ENCODE results near the gene AFF2. TPM values are rescaled to one million over a fixed set of nuclear protein-coding genes. Genes with fewer than 3 reads are reported as not detected.

AFF2 gene
- total and polyA plus RNA-seq, 4 experiments from 2014 or later, result 0.03 to 1.0 (median 0.90) TPM; not detected in 1

DNA sequence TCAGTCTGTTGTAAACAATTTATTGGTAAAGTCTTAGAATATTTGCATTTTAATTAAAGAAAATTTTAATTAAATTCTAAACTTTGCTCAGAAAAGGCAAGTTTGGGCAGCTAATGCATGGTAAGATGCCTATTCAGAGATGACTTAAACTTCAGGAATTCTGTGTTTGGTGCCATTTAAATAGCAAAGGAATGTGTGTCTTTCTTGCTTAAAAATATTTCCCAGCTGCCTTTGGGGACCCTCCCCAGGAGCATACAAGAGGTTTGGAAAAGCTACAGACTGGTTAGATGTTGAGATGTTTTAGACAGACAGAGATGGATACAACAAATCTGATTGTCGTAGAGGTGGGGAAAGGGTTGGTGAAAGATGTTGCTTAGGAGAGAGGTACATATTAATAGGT is 36.5 kb downstream of the AFF2 start:
- no peak overlapping the region for H3K4me3 ChIP-seq (ENCODE audit: low read length in 2 of 2)
- H3K9me3 ChIP-seq (ENCODE audit: control insufficient read depth in 1 of 2, low read length in 2 of 2), result no peaks in the 10 kb centered on the region
- no peaks in the 10 kb centered on the region for H3K36me3 ChIP-seq (ENCODE audit: insufficient read depth, low read length)
- POLR2A ChIA-PET (ENCODE audit: partially characterized antibody), result no interaction called here
- Mint-ChIP-seq H3K36me3 (no peaks in the 10 kb centered on the region), H3K27me3 (peaks cover 0 to 3% of the 10 kb centered on the region in 2 donors), H3K4me1 (no peaks in the 10 kb centered on the region), H3K4me3 (no peak overlapping the region), H3K9me3 (no peaks in the 10 kb centered on the region), H3K27ac (no peak overlapping the region)
- no peak overlapping the region for H3K27ac ChIP-seq (ENCODE audit: low read depth, low read length)
- CTCF ChIA-PET (ENCODE audit: partially characterized antibody), result interaction anchor here (0.6 kb wide), 1 partner anchor 398 kb away, joined by 3 read pairs; no protein-coding TSS in a partner anchor
- intact Hi-C loops (cut with micrococcal nuclease), result no loop called here
- H3K4me1 ChIP-seq (ENCODE audit: insufficient read depth, low read length), result no peaks in the 10 kb centered on the region
- DNase-seq, result no peak
- H3K27me3 ChIP-seq (ENCODE audit: insufficient read depth, low read length), result no peaks in the 10 kb centered on the region

DNA sequence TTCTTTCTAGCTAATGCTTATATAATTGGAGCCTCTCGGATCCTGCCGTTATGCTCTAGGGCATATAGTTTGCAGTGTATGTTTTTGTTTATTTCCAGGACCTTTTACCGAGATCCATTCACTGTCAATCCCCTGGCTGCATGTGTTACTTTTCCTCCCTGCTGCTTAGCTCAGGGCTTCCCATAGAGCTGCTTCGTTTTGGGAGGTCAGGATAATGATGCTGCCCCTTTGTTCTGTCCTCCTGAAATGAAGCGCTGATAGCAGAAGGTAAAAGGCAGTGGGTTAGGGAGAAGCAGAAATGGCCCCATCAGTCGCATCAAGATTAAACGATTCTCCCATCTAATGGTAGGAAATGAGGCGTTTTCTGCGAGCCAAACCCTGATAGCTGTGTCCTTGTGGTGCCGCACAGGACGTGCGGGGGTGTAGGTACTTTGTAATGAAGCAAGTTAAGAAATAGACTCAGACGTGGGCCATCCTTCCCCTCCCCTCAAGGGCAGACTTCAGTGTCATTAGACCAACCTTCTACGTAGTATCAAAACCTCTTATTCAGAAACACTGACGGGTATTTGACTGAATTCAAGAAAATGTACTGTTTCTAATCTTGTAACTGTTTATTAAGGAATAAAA is 37.3 kb downstream of the AFF2 start:
- DNase-seq, result no peak
- H3K36me3 Mint-ChIP-seq, result no peaks in the 10 kb centered on the region
- no peaks in the 10 kb centered on the region for H3K9me3 Mint-ChIP-seq
- no peak overlapping the region for H3K4me3 Mint-ChIP-seq
- H3K27ac Mint-ChIP-seq, result no peak overlapping the region
- Histone ChIP-seq H3K4me1 (ENCODE audit: insufficient read depth, low read length) (no peaks in the 10 kb centered on the region), H3K36me3 (ENCODE audit: insufficient read depth, low read length) (no peaks in the 10 kb centered on the region), H3K27ac (ENCODE audit: low read depth, low read length) (no peak overlapping the region), H3K4me3 (ENCODE audit: low read length in 2 of 2) (no peak overlapping the region), H3K27me3 (ENCODE audit: insufficient read depth, low read length) (no peaks in the 10 kb centered on the region), H3K9me3 (ENCODE audit: control insufficient read depth in 1 of 2, low read length in 2 of 2) (no peaks in the 10 kb centered on the region)
- POLR2A ChIA-PET (ENCODE audit: partially characterized antibody), result no interaction called here
- CTCF ChIA-PET (ENCODE audit: partially characterized antibody), result interaction anchor here (1.7 kb wide), 1 partner anchor 8 kb away, joined by 5 read pairs; no protein-coding TSS in a partner anchor
- intact Hi-C loops (cut with micrococcal nuclease), result no loop called here
- no peaks in the 10 kb centered on the region for H3K4me1 Mint-ChIP-seq
- peaks cover 0 to 3% of the 10 kb centered on the region in 2 donors for H3K27me3 Mint-ChIP-seq

DNA sequence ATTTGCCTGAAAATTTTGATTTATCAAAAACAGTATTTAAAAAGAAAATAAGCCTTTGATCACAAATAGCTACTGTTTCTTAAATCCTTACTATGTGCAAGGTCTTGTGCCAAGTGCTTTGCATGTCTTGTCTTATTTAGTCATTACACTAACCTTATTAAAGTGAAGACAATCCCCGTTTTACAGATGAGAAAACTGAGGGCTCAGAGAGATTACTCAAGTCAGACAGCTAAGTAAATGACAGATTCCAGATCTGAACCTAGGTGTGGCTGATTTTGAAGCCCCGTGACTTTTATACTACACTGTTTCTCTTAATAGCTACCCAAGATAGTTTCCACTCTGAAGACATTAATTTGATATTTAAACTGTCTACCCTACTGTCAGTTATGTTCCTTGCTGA is 38.2 kb downstream of the AFF2 start:
- Mint-ChIP-seq H3K9me3 (no peaks in the 10 kb centered on the region), H3K4me3 (no peak overlapping the region), H3K4me1 (no peaks in the 10 kb centered on the region), H3K27me3 (peaks cover 0 to 3% of the 10 kb centered on the region in 2 donors), H3K27ac (no peak overlapping the region), H3K36me3 (no peaks in the 10 kb centered on the region)
- POLR2A ChIA-PET (ENCODE audit: partially characterized antibody), result no interaction called here
- no peaks in the 10 kb centered on the region for H3K36me3 ChIP-seq (ENCODE audit: insufficient read depth, low read length)
- CTCF ChIA-PET (ENCODE audit: partially characterized antibody), result interaction anchor here (1.7 kb wide), 1 partner anchor 9 kb away, joined by 5 read pairs; no protein-coding TSS in a partner anchor
- no peaks in the 10 kb centered on the region for H3K27me3 ChIP-seq (ENCODE audit: insufficient read depth, low read length)
- no peaks in the 10 kb centered on the region for H3K4me1 ChIP-seq (ENCODE audit: insufficient read depth, low read length)
- DNase-seq, result peak in 1 of 5 donors; percentile 25
- intact Hi-C loops (cut with micrococcal nuclease), result no loop called here
- H3K27ac ChIP-seq (ENCODE audit: low read depth, low read length), result no peak overlapping the region
- H3K4me3 ChIP-seq (ENCODE audit: low read length in 2 of 2), result no peak overlapping the region
- no peaks in the 10 kb centered on the region for H3K9me3 ChIP-seq (ENCODE audit: control insufficient read depth in 1 of 2, low read length in 2 of 2)

DNA sequence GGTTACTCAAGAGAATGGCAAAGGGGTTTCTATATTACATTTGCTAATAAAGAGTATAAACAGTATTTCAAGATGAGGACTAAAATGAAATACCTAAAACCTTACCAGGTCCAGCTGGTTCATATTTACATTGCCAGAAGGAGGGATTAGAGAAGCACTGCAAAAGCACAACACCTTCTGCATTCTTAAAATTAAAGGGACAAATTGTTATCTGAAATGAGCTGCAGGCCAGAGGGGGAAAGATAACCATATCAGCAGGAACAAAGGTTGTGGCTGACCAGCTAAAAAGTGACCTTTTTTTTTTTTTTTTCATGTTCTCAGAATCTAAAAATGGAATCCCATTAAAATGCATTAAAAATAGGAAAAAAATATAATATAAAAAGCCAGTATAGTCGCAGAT is 39.7 kb downstream of the AFF2 start:
- POLR2A ChIA-PET (ENCODE audit: partially characterized antibody), result no interaction called here
- H3K36me3 ChIP-seq (ENCODE audit: insufficient read depth, low read length), result no peaks in the 10 kb centered on the region
- H3K9me3 Mint-ChIP-seq, result no peaks in the 10 kb centered on the region
- H3K4me3 Mint-ChIP-seq, result no peak overlapping the region
- H3K4me1 ChIP-seq (ENCODE audit: insufficient read depth, low read length), result no peaks in the 10 kb centered on the region
- no peaks in the 10 kb centered on the region for H3K9me3 ChIP-seq (ENCODE audit: control insufficient read depth in 1 of 2, low read length in 2 of 2)
- no peak overlapping the region for H3K4me3 ChIP-seq (ENCODE audit: low read length in 2 of 2)
- no peak overlapping the region for H3K27ac Mint-ChIP-seq
- intact Hi-C loops (cut with micrococcal nuclease), result no loop called here
- no peaks in the 10 kb centered on the region for H3K36me3 Mint-ChIP-seq
- peaks cover 0 to 3% of the 10 kb centered on the region in 2 donors for H3K27me3 Mint-ChIP-seq
- CTCF ChIA-PET (ENCODE audit: partially characterized antibody), result interaction anchor here (2.9 kb wide), 1 partner anchor 10 kb away, joined by 8 read pairs; no protein-coding TSS in a partner anchor
- no peak for DNase-seq
- no peaks in the 10 kb centered on the region for H3K4me1 Mint-ChIP-seq
- H3K27me3 ChIP-seq (ENCODE audit: insufficient read depth, low read length), result no peaks in the 10 kb centered on the region
- no peak overlapping the region for H3K27ac ChIP-seq (ENCODE audit: low read depth, low read length)

DNA sequence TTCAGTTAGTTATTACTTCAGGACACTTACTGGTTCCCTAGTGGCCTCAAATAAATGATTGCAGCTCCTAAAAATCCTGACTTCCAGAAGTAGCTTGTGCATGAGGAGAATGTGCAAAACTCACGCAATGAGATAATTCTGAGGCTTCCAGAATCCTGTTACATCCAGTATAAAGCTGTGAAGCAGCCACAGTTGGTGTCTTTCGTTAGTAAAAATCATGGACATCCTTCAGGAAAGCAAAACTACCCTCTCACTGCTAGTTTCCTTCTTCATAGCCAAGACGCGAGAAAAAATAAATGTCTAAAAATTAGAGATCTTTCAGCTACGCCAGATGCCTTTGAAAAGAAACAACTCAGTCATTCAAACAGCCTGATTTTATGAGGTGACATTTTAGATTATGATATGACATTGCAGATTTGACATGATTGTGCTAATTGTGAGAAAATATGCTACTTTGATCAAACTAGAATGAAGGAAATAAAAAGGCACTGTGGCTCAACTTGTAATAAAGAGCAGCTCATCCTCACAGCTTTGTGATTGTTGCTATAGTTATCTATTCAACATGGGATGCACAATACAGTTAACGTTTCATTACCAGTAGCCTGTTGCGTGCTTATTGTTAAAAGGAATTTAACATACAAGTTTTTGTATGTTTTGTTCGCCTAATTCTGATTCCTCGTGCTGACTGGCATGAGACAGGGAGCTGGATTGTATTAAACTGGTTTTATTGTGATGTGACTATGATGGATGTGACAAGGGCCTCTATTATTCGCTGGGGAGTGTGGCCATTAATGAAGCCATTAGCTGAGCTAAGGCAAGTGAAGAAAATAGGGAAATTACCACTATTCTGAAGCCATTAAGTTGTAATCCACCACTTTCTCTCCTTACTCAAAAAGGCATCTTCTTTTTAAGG is 40.5 kb downstream of the AFF2 start:
- Mint-ChIP-seq H3K9me3 (no peaks in the 10 kb centered on the region), H3K4me1 (no peaks in the 10 kb centered on the region), H3K27me3 (peaks cover 0 to 3% of the 10 kb centered on the region in 2 donors), H3K4me3 (no peak overlapping the region), H3K36me3 (no peaks in the 10 kb centered on the region), H3K27ac (no peak overlapping the region)
- no peak for DNase-seq
- Histone ChIP-seq H3K27me3 (ENCODE audit: insufficient read depth, low read length) (no peaks in the 10 kb centered on the region), H3K36me3 (ENCODE audit: insufficient read depth, low read length) (no peaks in the 10 kb centered on the region), H3K4me1 (ENCODE audit: insufficient read depth, low read length) (no peaks in the 10 kb centered on the region), H3K4me3 (ENCODE audit: low read length in 2 of 2) (no peak overlapping the region), H3K27ac (ENCODE audit: low read depth, low read length) (no peak overlapping the region), H3K9me3 (ENCODE audit: control insufficient read depth in 1 of 2, low read length in 2 of 2) (no peaks in the 10 kb centered on the region)
- intact Hi-C loops (cut with micrococcal nuclease), result no loop called here
- CTCF ChIA-PET (ENCODE audit: partially characterized antibody), result interaction anchor here (2.9 kb wide), 1 partner anchor 11 kb away, joined by 8 read pairs; no protein-coding TSS in a partner anchor
- POLR2A ChIA-PET (ENCODE audit: partially characterized antibody), result no interaction called here

DNA sequence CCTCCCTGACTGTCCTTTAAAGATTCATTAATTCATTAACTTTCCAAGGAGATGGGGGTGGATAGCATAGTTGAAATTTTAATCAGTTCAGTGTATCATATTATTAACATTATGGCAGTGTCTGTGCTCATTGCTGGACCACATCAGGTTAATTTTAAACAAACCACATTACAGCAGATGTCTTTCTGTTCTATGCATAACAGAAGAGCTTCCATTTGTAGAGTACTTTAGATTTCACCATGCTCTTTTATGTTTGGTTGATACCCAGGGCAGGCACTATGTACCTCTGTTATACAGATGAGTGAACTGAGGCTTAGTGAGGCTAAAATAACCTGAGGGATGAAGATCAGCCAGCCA is 41.1 kb downstream of the AFF2 start:
- no peak for DNase-seq
- no peaks in the 10 kb centered on the region for H3K9me3 ChIP-seq (ENCODE audit: control insufficient read depth in 1 of 2, low read length in 2 of 2)
- ChIA-PET POLR2A (ENCODE audit: partially characterized antibody) (no interaction called here), CTCF (ENCODE audit: partially characterized antibody) (interaction anchor here (2.9 kb wide), 1 partner anchor 11 kb away, joined by 8 read pairs; no protein-coding TSS in a partner anchor)
- Mint-ChIP-seq H3K36me3 (no peaks in the 10 kb centered on the region), H3K9me3 (no peaks in the 10 kb centered on the region), H3K4me1 (no peaks in the 10 kb centered on the region), H3K27me3 (peaks cover 0 to 3% of the 10 kb centered on the region in 2 donors), H3K4me3 (no peak overlapping the region), H3K27ac (no peak overlapping the region)
- H3K4me1 ChIP-seq (ENCODE audit: insufficient read depth, low read length), result no peaks in the 10 kb centered on the region
- H3K27ac ChIP-seq (ENCODE audit: low read depth, low read length), result no peak overlapping the region
- H3K36me3 ChIP-seq (ENCODE audit: insufficient read depth, low read length), result no peaks in the 10 kb centered on the region
- intact Hi-C loops (cut with micrococcal nuclease), result no loop called here
- no peaks in the 10 kb centered on the region for H3K27me3 ChIP-seq (ENCODE audit: insufficient read depth, low read length)
- H3K4me3 ChIP-seq (ENCODE audit: low read length in 2 of 2), result no peak overlapping the region

DNA sequence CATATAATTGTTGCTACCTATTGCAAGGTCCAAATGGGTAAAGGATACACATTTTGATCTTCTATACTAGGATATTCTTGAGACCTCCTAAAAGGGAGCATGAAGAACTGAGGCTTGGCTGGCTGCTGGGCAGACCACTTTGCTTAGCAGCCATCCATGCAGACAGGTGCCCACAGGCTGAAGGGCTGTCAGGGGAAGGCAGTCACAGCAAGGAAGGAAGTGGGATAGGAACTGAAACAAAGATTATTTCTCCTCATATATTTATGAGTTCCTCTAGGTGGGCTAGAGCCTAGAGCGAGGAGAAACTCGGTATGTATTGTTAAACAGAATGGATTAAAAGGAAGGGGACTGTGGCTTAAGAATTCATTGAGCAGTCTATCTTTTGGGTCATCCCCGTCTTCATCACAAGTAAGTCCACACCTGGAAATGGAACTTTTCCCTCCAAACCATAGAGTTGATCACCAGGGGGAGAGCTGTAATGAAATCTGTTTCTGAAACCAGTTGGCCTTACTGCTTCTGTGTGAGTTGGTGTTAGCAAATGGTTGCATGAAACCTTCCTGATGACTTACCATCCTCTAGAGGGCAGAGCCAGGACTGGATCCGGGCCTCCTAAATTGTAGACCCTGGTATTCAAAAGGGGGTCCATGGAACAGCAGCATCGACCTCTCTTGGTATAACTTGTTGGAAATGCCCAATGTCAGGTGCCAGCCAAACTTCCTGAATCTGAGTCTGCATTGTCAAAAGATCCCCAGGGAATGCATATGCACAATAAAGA is 42.3 kb downstream of the AFF2 start:
- H3K36me3 Mint-ChIP-seq, result no peaks in the 10 kb centered on the region
- H3K4me3 Mint-ChIP-seq, result no peak overlapping the region
- no peaks in the 10 kb centered on the region for H3K4me1 ChIP-seq (ENCODE audit: insufficient read depth, low read length)
- no peak overlapping the region for H3K4me3 ChIP-seq (ENCODE audit: low read length in 2 of 2)
- DNase-seq, result no peak
- H3K27me3 Mint-ChIP-seq, result no peaks in the 10 kb centered on the region
- no peak overlapping the region for H3K27ac Mint-ChIP-seq
- intact Hi-C loops (cut with micrococcal nuclease), result no loop called here
- H3K27me3 ChIP-seq (ENCODE audit: insufficient read depth, low read length), result no peaks in the 10 kb centered on the region
- no peaks in the 10 kb centered on the region for H3K9me3 ChIP-seq (ENCODE audit: control insufficient read depth in 1 of 2, low read length in 2 of 2)
- POLR2A ChIA-PET (ENCODE audit: partially characterized antibody), result no interaction called here
- CTCF ChIA-PET (ENCODE audit: partially characterized antibody), result interaction anchor here (2.9 kb wide), 1 partner anchor 12 kb away, joined by 8 read pairs; no protein-coding TSS in a partner anchor
- H3K9me3 Mint-ChIP-seq, result no peaks in the 10 kb centered on the region
- H3K27ac ChIP-seq (ENCODE audit: low read depth, low read length), result no peak overlapping the region
- H3K4me1 Mint-ChIP-seq, result no peaks in the 10 kb centered on the region
- no peaks in the 10 kb centered on the region for H3K36me3 ChIP-seq (ENCODE audit: insufficient read depth, low read length)

Measured in CD4-positive, alpha-beta memory T cell (primary cell).